GM19023 (cell line): ENCODE results near the gene ADAMTSL4.

Source experiments
- ATAC-seq: cut with Tn5 transposase; IDR thresholded peaks from one replicate; pipeline ENCODE4 v1.9.1; 2021; ENCODE audit warnings: mild to moderate bottlenecking, moderate library complexity; ENCODE audit not compliant: unreplicated experiment

ADAMTSL4 gene

GRCh38 chr1:150548632-150549495 lies at the start of gene ADAMTSL4:
TSS of gene ADAMTSL4 (plus strand) at chr1:150549408. CDS start at chr1:150552289, 2,881 bp downstream.
- peak; percentile 48 for ATAC-seq

- ATAC-seq, result no peak
These were observed 43.8 kb upstream of the ADAMTSL4 start for GRCh38 chr1:150505431-150505830.

DNA sequence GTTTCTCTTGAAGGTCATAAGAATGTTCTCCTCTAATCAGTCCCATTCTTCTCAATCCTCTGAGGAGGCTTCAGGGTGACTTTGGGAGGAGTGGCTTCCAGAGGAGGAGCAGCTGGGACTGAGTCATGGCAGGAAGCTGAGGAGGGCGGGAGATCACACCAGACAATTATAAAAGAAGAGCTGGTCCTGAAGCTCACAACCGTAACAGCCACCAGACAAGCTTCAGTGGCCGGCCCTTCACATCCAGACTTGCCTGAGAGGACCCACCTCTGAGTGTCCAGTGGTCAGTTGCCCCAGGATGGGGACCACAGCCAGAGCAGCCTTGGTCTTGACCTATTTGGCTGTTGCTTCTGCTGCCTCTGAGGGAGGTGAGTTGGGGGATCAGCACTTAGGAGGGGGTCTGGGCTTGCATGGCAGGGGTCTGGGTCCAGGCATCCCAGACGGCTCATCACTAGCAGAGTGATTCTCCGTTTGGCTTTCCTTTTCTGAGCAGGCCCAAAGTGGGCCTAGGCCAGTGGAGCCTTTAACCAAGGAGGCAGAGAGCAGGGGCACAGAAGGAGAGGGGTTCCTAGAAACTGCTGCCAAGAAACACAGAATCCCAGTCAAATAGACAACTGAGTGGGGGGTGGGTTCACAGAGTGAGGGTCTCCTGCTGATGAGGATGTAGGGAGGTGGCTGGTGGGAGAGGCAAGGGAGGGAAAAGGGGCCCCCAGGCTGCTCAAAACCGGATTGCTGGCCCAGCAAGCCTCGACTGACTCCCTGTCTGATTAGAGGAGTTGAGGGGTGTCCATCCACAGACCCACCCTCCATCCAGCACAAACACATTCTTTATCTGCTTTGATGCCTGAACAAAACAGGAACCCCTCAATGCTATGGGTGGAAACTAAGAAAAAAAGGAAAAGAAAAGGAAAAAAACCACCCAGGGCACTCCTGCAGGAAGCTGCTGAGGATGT lies 41.0 kb upstream of the ADAMTSL4 start, which contains the start of gene ECM1:
ECM1 (plus strand) TSS at position 198 of the 953 bp plus-strand sequence; CDS start at position 299, 101 bp downstream.
- no peak for ATAC-seq

DNA sequence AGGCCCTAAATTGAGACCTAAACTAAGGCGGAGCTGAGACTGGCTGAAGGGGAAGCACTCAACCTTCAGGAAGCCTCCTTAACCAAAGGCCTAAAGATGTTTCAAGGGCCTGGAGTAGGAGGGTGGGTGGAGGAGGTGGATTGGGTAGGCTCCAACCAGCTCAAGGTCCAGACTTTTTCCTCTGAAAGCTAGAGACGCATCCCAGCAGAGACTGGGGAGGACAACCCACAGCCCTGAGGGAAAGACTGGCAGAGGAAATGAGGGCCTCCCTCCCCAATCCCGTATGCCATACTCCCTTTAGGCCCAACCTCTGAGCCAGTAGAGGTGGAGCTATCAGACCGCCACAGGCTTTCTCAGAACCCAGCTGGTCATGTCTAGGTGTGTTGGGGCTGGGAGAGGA lies 40.2 kb upstream of the ADAMTSL4 start:
- ATAC-seq, result no peak

GRCh38 chr1:150511551-150511950 lies 37.7 kb upstream of the ADAMTSL4 start:
- no peak for ATAC-seq

DNA sequence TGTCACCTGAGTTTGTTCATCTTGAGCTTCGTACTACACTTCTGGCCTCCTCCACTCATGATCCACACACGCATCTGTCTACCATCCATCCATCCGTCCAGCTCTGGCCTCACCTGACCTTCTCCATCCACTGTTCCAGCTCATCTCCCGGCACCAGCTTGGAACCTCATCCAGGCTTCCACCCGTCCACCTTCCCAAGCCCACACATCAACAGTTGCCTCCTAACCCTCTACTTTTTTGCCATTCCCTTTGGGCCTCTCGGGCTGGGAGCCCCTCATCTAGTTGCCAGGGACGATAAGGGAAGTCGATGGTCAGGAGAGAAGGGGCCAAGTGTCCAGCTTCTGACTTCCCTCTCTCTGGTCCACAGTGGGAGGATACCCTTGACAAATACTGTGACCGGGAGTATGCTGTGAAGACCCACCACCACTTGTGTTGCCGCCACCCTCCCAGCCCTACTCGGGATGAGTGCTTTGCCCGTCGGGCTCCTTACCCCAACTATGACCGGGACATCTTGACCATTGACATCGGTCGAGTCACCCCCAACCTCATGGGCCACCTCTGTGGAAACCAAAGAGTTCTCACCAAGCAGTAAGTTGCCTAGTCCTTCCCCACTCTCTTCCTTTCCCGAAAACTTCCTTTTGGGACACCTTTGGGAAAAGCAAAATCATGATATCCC lies 37.1 kb upstream of the ADAMTSL4 start:
- no peak for ATAC-seq

DNA sequence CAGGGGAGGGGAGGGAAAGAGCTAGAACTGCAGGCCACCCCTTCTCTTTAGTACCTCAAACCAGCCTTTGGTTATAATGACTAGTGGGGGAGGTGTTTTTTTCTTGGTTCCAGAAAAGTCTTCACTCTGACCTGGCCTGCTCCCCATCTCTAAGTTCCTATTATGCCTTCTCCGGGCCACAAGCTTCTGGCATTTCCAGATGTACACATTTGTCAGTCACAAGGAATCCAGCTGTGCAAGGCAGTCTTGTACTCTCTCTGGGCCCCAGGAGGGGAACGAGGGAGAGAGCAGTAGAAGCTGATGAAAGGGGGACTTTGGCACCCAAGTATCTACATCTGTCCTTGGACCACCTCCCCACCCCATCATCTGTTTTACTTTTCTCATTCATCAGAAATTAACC lies 36.4 kb upstream of the ADAMTSL4 start:
- no peak for ATAC-seq

- ATAC-seq, result no peak
These were observed 35.8 kb upstream of the ADAMTSL4 start for GRCh38 chr1:150513351-150513791.

- ATAC-seq, result no peak
These were observed 34.9 kb upstream of the ADAMTSL4 start for GRCh38 chr1:150514260-150514659.

GRCh38 chr1:150514913-150515327 lies 34.3 kb upstream of the ADAMTSL4 start:
- ATAC-seq, result no peak

DNA sequence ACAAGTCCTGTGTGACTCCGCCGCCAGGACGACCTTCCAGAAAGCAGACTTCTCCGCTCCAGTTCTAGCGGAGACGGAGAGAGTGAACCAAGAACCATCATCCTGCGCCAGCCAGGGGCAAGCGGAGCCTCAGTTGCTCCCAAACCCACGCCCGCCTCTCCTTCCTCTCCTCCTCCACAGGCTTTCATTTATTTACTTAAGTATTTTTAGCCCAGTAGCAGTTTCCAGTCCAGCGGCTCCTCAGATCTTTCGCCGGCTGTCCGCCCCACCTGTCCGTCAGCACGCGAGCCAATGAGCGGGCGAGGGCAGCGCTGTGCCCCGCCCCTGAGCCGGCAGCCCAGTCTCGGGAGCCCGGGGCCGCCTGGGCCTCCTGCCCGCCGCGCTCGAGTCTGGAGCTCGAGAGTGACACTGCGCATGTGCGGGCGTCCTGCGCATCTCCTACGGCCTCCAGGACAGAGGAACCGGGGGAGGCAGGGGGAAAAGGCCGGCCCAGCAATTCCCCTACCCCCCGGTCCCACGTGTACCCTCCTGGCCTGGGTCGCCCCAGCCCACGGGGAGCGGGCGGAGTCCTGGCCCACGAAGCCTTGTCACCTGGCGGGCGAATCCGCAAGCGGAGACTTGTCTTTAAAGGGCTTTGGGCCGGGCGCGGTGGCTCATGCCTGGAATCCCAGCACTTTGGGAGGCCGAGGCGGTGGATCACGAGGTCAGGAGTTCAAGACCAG lies 33.7 kb upstream of the ADAMTSL4 start, which contains the start of gene FALEC:
FALEC (plus strand) TSS at position 425 of the 722 bp plus-strand sequence.
- ATAC-seq, result peak; percentile 97

GRCh38 chr1:150516050-150516591 lies 33.1 kb upstream of the ADAMTSL4 start:
- ATAC-seq, result no peak

DNA sequence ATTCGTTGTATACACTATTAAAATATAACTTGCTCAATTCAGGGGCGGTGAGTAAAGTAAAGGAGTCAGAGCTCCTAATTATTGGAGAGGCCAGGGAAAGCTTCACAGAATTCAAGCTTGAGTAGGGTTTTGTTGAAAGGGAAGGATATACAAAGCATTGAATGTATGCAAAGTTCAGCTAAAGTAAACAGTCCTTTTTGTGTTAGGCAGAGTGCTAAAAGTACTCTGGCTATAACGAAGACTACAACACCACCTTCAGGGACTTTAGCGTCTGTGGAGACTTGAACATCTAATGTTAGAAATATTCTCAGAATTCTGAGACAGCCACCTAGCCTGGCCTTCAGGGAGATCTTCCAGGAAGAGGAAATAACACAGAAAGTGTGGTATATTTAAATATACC lies 32.6 kb upstream of the ADAMTSL4 start:
- no peak for ATAC-seq

GRCh38 chr1:150521196-150521968 lies 27.8 kb upstream of the ADAMTSL4 start:
- no peak for ATAC-seq

GRCh38 chr1:150525348-150525747 lies 23.9 kb upstream of the ADAMTSL4 start:
- ATAC-seq, result no peak

- ATAC-seq, result no peak
These were observed 21.0 kb upstream of the ADAMTSL4 start for GRCh38 chr1:150528196-150528595.

- no peak for ATAC-seq
These were observed 20.2 kb upstream of the ADAMTSL4 start for GRCh38 chr1:150529017-150529416.

- ATAC-seq, result no peak
These were observed 18.6 kb upstream of the ADAMTSL4 start for GRCh38 chr1:150530491-150531159.
